Stimulated activated CD8-positive, alpha-beta memory T cell treated with anti-CD3 and anti-CD28 coated beads, Interleukin-2, amount 100 ng/mL, for 48 hours (primary cell): ENCODE measurements around the gene MAP2K5.
"Not testable (repeated sequence)": the region's sequence is repeated elsewhere in the genome, so short reads cannot be mapped to it uniquely, and the experiment has no call there.

Experiments used
- DNase-seq, 2 donors: peaks; one replicate each; pipeline ENCODE4 v3.0.0-alpha.2; 2020; ENCODE audit warnings: low read depth in 2 of 2

The MAP2K5 gene

GRCh38 chr15:67672834-67673233, 130.3 kb downstream of the MAP2K5 start:
- not testable (repeated sequence) for DNase-seq

GRCh38 chr15:67674983-67675382, 132.5 kb downstream of the MAP2K5 start:
- no peak for DNase-seq

- DNase-seq, result no peak
Measured at GRCh38 chr15:67678089-67678488, 135.6 kb downstream of the MAP2K5 start.

- no peak for DNase-seq
Measured at GRCh38 chr15:67678993-67679392, 136.5 kb downstream of the MAP2K5 start.

GRCh38 chr15:67680641-67681040, 138.1 kb downstream of the MAP2K5 start:
- no peak for DNase-seq

- DNase-seq, result no peak
Measured at GRCh38 chr15:67685008-67685599, 142.6 kb downstream of the MAP2K5 start.

- no peak for DNase-seq
Measured at GRCh38 chr15:67685716-67686115, 143.2 kb downstream of the MAP2K5 start.

- DNase-seq, result no peak
Measured at GRCh38 chr15:67690936-67691335, 148.4 kb downstream of the MAP2K5 start.

- DNase-seq, result no peak
Measured at GRCh38 chr15:67691450-67691849, 148.9 kb downstream of the MAP2K5 start.

- DNase-seq, result no peak
Measured at GRCh38 chr15:67692573-67692972, 150.1 kb downstream of the MAP2K5 start.

- no peak for DNase-seq
Measured at GRCh38 chr15:67696087-67696486, 153.6 kb downstream of the MAP2K5 start.

- DNase-seq, result no peak
Measured at GRCh38 chr15:67700023-67700422, 157.5 kb downstream of the MAP2K5 start.

GRCh38 chr15:67701669-67702068, 159.2 kb downstream of the MAP2K5 start:
- DNase-seq, result no peak

GRCh38 chr15:67707520-67708283, 165.2 kb downstream of the MAP2K5 start:
- DNase-seq, result no peak

- no peak for DNase-seq
Measured at GRCh38 chr15:67708500-67708899, 166.0 kb downstream of the MAP2K5 start.

- no peak for DNase-seq
Measured at GRCh38 chr15:67715170-67715569, 172.7 kb downstream of the MAP2K5 start.

- DNase-seq, result no peak
Measured at GRCh38 chr15:67716171-67716570, 173.7 kb downstream of the MAP2K5 start.

GRCh38 chr15:67717776-67718175, 175.3 kb downstream of the MAP2K5 start:
- DNase-seq, result no peak

- no peak for DNase-seq
Measured at GRCh38 chr15:67719330-67719959, 176.9 kb downstream of the MAP2K5 start.

GRCh38 chr15:67720556-67721175, 178.2 kb downstream of the MAP2K5 start:
- DNase-seq, result no peak

GRCh38 chr15:67722030-67722817, 179.7 kb downstream of the MAP2K5 start:
- DNase-seq, result no peak
